ENCODE results near the gene ODF4.
"Not testable (repeated sequence)": the region's sequence is repeated elsewhere in the genome, so short reads cannot be mapped to it uniquely, and the experiment has no call there.

Gene ODF4

GRCh38 chr17:8393470-8394231 lies 54.0 kb downstream of the ODF4 start:
- DNase-seq: no peak

GRCh38 chr17:8394497-8394896 lies 54.9 kb downstream of the ODF4 start:
- DNase-seq: not testable (repeated sequence)

Data from amygdala (tissue), 56 donors.